Sigmoid colon (tissue), 4 donors: ENCODE data around the gene MECR.

Experiments used
- POLR2A ChIP-seq, 2 donors: fragments of 450-650 bp; IDR thresholded peaks; one replicate each; pipeline ENCODE4 v1.6.1; 2016; ENCODE audit warnings: antibody characterized with exemption in 2 of 2, mild to moderate bottlenecking in 2 of 2, moderate library complexity in 2 of 2
- POLR2AphosphoS5 ChIP-seq, 4 donors: sonication (generic); formaldehyde crosslinking; IDR thresholded peaks; one replicate each; pipeline ENCODE4 v1.6.1; 2017; ENCODE audit warnings: antibody characterized with exemption in 4 of 4
- TF ChIP-seq, protein P1 (sequence below), 4 experiments: fragments of 450-650 bp in 3 of 4; fragments of 200-600 bp in 1 of 4; IDR thresholded peaks; one replicate each; pipeline ENCODE4 v1.5.1; 2016 to 2019; ENCODE audit warnings: antibody characterized with exemption in 4 of 4, mild to moderate bottlenecking in 3 of 4, moderate library complexity in 2 of 4

DNA sequence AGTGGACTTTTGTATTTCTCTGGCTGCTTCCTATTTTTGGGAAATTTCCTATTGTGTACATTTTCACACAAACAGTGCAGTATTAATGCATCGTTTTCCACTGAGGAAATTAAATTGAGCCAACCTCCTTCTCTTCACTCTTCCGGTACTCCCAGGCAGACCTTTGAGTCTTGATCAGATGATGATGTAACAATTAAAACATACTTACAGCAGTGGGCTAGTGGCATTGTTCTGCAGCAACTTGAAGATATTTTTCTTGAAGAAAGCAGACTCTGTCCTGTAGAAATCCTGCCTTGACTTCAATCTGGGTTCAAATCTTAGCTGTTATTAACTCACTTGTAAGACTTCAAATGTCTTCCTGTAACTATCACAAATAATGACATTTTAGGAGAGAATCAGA lies 88.0 kb downstream of the MECR start:
- TF ChIP-seq POLR2AphosphoS5 (IDR thresholded peaks at IDR 0.05) (no peak), POLR2A (IDR thresholded peaks at IDR 0.05) (no peak)
- TF ChIP-seq, protein P1, sequence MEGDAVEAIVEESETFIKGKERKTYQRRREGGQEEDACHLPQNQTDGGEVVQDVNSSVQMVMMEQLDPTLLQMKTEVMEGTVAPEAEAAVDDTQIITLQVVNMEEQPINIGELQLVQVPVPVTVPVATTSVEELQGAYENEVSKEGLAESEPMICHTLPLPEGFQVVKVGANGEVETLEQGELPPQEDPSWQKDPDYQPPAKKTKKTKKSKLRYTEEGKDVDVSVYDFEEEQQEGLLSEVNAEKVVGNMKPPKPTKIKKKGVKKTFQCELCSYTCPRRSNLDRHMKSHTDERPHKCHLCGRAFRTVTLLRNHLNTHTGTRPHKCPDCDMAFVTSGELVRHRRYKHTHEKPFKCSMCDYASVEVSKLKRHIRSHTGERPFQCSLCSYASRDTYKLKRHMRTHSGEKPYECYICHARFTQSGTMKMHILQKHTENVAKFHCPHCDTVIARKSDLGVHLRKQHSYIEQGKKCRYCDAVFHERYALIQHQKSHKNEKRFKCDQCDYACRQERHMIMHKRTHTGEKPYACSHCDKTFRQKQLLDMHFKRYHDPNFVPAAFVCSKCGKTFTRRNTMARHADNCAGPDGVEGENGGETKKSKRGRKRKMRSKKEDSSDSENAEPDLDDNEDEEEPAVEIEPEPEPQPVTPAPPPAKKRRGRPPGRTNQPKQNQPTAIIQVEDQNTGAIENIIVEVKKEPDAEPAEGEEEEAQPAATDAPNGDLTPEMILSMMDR (IDR thresholded peaks at IDR 0.05): no peak
